Panc1 (cell line): Measurements from ENCODE around the gene NEK4. TPM values are rescaled to one million over a fixed set of nuclear protein-coding genes. Genes with fewer than 3 reads are reported as not detected.
"Not testable (repeated sequence)": the region's sequence is repeated elsewhere in the genome, so short reads cannot be mapped to it uniquely, and the experiment has no call there.

ENCODE experiments used
- ATAC-seq: fragments of 200-7000 bp; cut with Tn5 transposase; 2 replicates; pipeline ENCODE4 v1.9.1; 2020; ENCODE audit warnings: mild to moderate bottlenecking, moderate library complexity
- BruUV-seq: library from RNA; stranded (reverse); fragments of 400-500 nt; replicated peaks from 2 replicates; lab custom pipeline; 2021; lab: Mats Ljungman, UMichigan
- CTCF ChIA-PET: fragments of 300-600 bp; sonication (Branson Sonifier 250); formaldehyde crosslinking; loops from one replicate; lab custom pipeline; 2022; ENCODE audit warnings: antibody characterized with exemption; lab: Charles Lee
- POLR2A ChIA-PET: fragments of 300-600 bp; sonication (Branson Sonifier 250); formaldehyde crosslinking; loops from one replicate; lab custom pipeline; 2022; ENCODE audit warnings: antibody characterized with exemption; lab: Charles Lee
- DNase-seq: peaks from one replicate; pipeline ENCODE4 v3.0.0-alpha.2; 2010; ENCODE audit warnings: low read depth, low spot score
- H3K27ac ChIP-seq: 2 replicates; pipeline ENCODE4 v1.5.1; 2011; ENCODE audit warnings: mild to moderate bottlenecking, low read length, inconsistent platforms
- H3K27me3 ChIP-seq: fragments of 200-500 bp; sonication (Bioruptor generic); 2 replicates; pipeline ENCODE4 v1.6.0; 2014; ENCODE audit warnings: low read length, inconsistent platforms; ENCODE audit not compliant: control insufficient read depth, insufficient read depth
- H3K36me3 ChIP-seq: fragments of 200-500 bp; sonication (Bioruptor generic); 2 replicates; pipeline ENCODE4 v1.5.1; 2014; ENCODE audit warnings: inconsistent platforms, mild to moderate bottlenecking, low read length, moderate library complexity; ENCODE audit not compliant: control insufficient read depth, insufficient read depth
- H3K4me1 ChIP-seq: 2 replicates; pipeline ENCODE4 v1.5.1; 2011; ENCODE audit warnings: inconsistent platforms, mild to moderate bottlenecking, low read length, moderate library complexity; ENCODE audit not compliant: control insufficient read depth, insufficient read depth
- H3K4me3 ChIP-seq, 2 experiments: 2 replicates each; pipeline ENCODE4 v1.5.1; 2011 to 2012; ENCODE audit warnings: low read depth in 2 of 2, low read length in 2 of 2, mild to moderate bottlenecking in 2 of 2, inconsistent platforms in 1 of 2, moderate library complexity in 1 of 2
- H3K9me3 ChIP-seq: fragments of 200-500 bp; sonication (Bioruptor generic); 2 replicates; pipeline ENCODE4 v1.5.1; 2014; ENCODE audit warnings: low read depth, mild to moderate bottlenecking, inconsistent platforms, low read length, moderate library complexity; ENCODE audit not compliant: control insufficient read depth, insufficient read depth
- CTCF ChIP-seq: fragments of 450-650 bp; IDR thresholded peaks from 2 replicates; pipeline ENCODE4 v1.5.1; 2017; ENCODE audit warnings: mild to moderate bottlenecking
- POLR2AphosphoS5 ChIP-seq: IDR thresholded peaks from 2 replicates; pipeline ENCODE4 v1.6.1; 2012; ENCODE audit warnings: mild to moderate bottlenecking, low read depth, low read length, moderate library complexity
- SIN3A ChIP-seq: IDR thresholded peaks from 2 replicates; pipeline ENCODE4 v1.6.1; 2012; ENCODE audit warnings: low read depth, mild to moderate bottlenecking, low read length, moderate library complexity, borderline replicate concordance; ENCODE audit not compliant: insufficient read depth
- TCF7L2 ChIP-seq: IDR thresholded peaks from 2 replicates; pipeline ENCODE4 v1.6.1; 2011; ENCODE audit warnings: mild to moderate bottlenecking, low read depth, low read length, inconsistent platforms
- in situ Hi-C: cut with HindIII; loops from 2 replicates; pipeline ENCODE4 v1.10.0; 2016; ENCODE audit warnings: low sequenced_read_pairs, low pct_unique_long_range_greater_than_20kb
- intact Hi-C: fragments of 100-400 bp; cut with micrococcal nuclease; formaldehyde crosslinking; loops from one replicate; pipeline ENCODE4 v1.10.0; 2022; ENCODE audit not compliant: unreplicated experiment
- total RNA-seq: library from RNA; stranded (reverse); gene quantifications from one replicate; pipeline ENCODE4 v1.2.1, GENCODE V29; 2021; ENCODE audit not compliant: unreplicated experiment
- TF ChIP-seq, protein P1 (sequence below), 2 experiments: IDR thresholded peaks; 2 replicates each; pipeline ENCODE4 v1.6.1; 2011 to 2012; ENCODE audit warnings: low read depth in 2 of 2, control low read depth in 1 of 2, low read length in 1 of 2, mild to moderate bottlenecking in 1 of 2, moderate library complexity in 1 of 2; ENCODE audit not compliant: insufficient read depth in 1 of 2

The NEK4 gene
- total RNA-seq, 1 experiment from 2014 or later: 22.9 TPM

GRCh38 chr3:52731590-52731989 is 39.1 kb downstream of the NEK4 start:
- ChIA-PET CTCF (no interaction called here), POLR2A (no interaction called here)
- peaks cover 7% of the 10 kb centered on the region; the same call in 1 of the 2 replicates for H3K36me3 ChIP-seq
- peaks cover 7% of the 10 kb centered on the region; the same call in 1 of the 2 replicates for H3K9me3 ChIP-seq
- no peak overlapping the region for H3K4me3 ChIP-seq
- TF ChIP-seq CTCF (no peak), POLR2AphosphoS5 (no peak), SIN3A (no peak), TCF7L2 (no peak)
- TF ChIP-seq, protein P1, sequence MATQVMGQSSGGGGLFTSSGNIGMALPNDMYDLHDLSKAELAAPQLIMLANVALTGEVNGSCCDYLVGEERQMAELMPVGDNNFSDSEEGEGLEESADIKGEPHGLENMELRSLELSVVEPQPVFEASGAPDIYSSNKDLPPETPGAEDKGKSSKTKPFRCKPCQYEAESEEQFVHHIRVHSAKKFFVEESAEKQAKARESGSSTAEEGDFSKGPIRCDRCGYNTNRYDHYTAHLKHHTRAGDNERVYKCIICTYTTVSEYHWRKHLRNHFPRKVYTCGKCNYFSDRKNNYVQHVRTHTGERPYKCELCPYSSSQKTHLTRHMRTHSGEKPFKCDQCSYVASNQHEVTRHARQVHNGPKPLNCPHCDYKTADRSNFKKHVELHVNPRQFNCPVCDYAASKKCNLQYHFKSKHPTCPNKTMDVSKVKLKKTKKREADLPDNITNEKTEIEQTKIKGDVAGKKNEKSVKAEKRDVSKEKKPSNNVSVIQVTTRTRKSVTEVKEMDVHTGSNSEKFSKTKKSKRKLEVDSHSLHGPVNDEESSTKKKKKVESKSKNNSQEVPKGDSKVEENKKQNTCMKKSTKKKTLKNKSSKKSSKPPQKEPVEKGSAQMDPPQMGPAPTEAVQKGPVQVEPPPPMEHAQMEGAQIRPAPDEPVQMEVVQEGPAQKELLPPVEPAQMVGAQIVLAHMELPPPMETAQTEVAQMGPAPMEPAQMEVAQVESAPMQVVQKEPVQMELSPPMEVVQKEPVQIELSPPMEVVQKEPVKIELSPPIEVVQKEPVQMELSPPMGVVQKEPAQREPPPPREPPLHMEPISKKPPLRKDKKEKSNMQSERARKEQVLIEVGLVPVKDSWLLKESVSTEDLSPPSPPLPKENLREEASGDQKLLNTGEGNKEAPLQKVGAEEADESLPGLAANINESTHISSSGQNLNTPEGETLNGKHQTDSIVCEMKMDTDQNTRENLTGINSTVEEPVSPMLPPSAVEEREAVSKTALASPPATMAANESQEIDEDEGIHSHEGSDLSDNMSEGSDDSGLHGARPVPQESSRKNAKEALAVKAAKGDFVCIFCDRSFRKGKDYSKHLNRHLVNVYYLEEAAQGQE (IDR thresholded peaks at IDR 0.05; ENCODE audit: insufficient read depth in 1 of 2, low read depth in 2 of 2, low read length in 1 of 2): no peak
- intact Hi-C loops (no loop called here), in situ Hi-C loops (no loop called here)
- DNase-seq: no peak
- ATAC-seq: no peak
- no TSS peak for BruUV-seq
- no peaks in the 10 kb centered on the region for H3K27me3 ChIP-seq
- no peaks in the 10 kb centered on the region for H3K4me1 ChIP-seq
- no peak overlapping the region for H3K27ac ChIP-seq

DNA sequence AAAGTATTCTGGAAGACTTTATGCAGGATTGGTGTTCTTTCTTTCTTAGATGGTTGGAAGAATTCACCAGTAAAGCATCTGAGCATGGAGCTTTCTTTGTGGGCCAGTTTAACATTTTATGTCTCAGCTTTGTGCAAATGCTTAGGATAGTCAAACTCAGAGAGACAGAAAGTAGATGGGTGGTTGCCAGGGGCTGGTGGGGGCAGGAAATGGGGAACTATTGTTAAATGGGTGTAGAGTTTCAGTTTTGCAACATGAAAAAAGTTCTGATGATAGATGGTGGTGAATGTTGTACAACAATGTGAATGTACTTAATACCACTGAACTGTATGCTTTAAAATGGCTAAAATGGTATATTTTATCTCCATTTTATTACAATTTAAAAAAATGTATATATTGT is 40.1 kb downstream of the NEK4 start:
- Histone ChIP-seq H3K4me3 (no peak overlapping the region), H3K9me3 (peaks cover 7% of the 10 kb centered on the region; the same call in 1 of the 2 replicates), H3K27ac (no peak overlapping the region), H3K36me3 (peaks cover 7% of the 10 kb centered on the region; the same call in 1 of the 2 replicates), H3K4me1 (no peaks in the 10 kb centered on the region), H3K27me3 (no peaks in the 10 kb centered on the region)
- POLR2A ChIA-PET: no interaction called here
- intact Hi-C loops: no loop called here
- CTCF ChIA-PET: no interaction called here
- DNase-seq (no peak), ATAC-seq (no peak)
- in situ Hi-C loops: no loop called here
- no peak for TF ChIP-seq CTCF
- BruUV-seq: no TSS peak

DNA sequence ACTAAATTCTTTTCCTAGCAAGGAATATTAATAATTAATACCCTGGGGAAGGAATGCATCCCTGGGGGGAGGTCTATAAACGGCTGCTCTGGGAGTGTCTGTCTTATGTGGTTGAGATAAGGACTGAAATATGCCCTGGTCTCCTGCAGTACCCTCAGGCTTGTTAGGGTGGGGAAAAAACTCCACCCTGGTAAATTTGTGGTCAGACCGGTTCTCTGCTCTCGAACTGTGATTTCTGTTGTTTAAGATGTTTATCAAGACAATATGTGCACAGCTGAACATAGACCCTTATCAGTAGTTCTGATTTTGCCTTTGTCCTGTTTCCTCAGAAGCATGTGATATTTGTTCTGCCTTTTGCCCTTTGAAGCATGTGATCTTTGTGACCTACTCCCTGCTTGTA is 42.0 kb downstream of the NEK4 start:
- H3K4me3 ChIP-seq, in situ Hi-C loops, POLR2A ChIA-PET, CTCF ChIA-PET, intact Hi-C loops, DNase-seq, ATAC-seq, H3K9me3 ChIP-seq, H3K27me3 ChIP-seq, BruUV-seq, H3K4me1 ChIP-seq, H3K27ac ChIP-seq, H3K36me3 ChIP-seq: not testable (repeated sequence)
